Choroid plexus epithelial cell (primary cell): ENCODE data around the gene APCDD1L.

Source experiments
- DNase-seq: peaks from one replicate; pipeline ENCODE4 v3.0.0-alpha.2; 2010; ENCODE audit warnings: low read depth
- H3K4me3 ChIP-seq: 2 replicates; pipeline ENCODE4 v1.5.1; 2011; ENCODE audit warnings: low read depth, mild to moderate bottlenecking, control low read depth, low read length, moderate library complexity
- CTCF ChIP-seq: conservative IDR thresholded peaks from 2 replicates; pipeline ENCODE4 v1.5.1; 2011; ENCODE audit warnings: low read depth, mild to moderate bottlenecking, control low read depth, inconsistent platforms, low read length, moderate library complexity

APCDD1L gene

GRCh38 chr20:58466095-58466708 is 49.0 kb downstream of the APCDD1L start:
- DNase-seq = no peak
- no peak for TF ChIP-seq CTCF

GRCh38 chr20:58464838-58465237 is 50.4 kb downstream of the APCDD1L start:
- no peak overlapping the region for H3K4me3 ChIP-seq
- no peak for DNase-seq
- no peak for TF ChIP-seq CTCF

More at GRCh38 chr20:58466095-58466708, 49.0 kb downstream of the APCDD1L start:
- H3K4me3 ChIP-seq = no peak overlapping the region

GRCh38 chr20:58463256-58463655 is 51.9 kb downstream of the APCDD1L start:
- no peak for TF ChIP-seq CTCF
- DNase-seq = no peak
- H3K4me3 ChIP-seq = no peak overlapping the region

GRCh38 chr20:58461899-58462298 is 53.3 kb downstream of the APCDD1L start:
- no peak overlapping the region for H3K4me3 ChIP-seq
- TF ChIP-seq CTCF = no peak
- DNase-seq = no peak

- no peak for DNase-seq
- H3K4me3 ChIP-seq = no peak overlapping the region
- TF ChIP-seq CTCF = no peak
Measured at GRCh38 chr20:58461104-58461503, 54.1 kb downstream of the APCDD1L start.

- no peak for TF ChIP-seq CTCF
- no peak for DNase-seq
- H3K4me3 ChIP-seq = no peak overlapping the region
Measured at GRCh38 chr20:58459058-58459750, 56.0 kb downstream of the APCDD1L start.

- DNase-seq = peak; percentile 53
- no peak for TF ChIP-seq CTCF
Measured at GRCh38 chr20:58458342-58459057, 56.7 kb downstream of the APCDD1L start.

More at GRCh38 chr20:58458342-58459057, 56.7 kb downstream of the APCDD1L start:
- no peak overlapping the region for H3K4me3 ChIP-seq
